Ishikawa (cell line): Measurements from ENCODE around the gene IRF8.

Experiments used
- CEBPB ChIP-seq: IDR thresholded peaks from 2 replicates; pipeline ENCODE4 v1.6.1; 2012
- CREB1 ChIP-seq: IDR thresholded peaks from 2 replicates; pipeline ENCODE4 v1.6.1; 2012; ENCODE audit warnings: low read depth
- EGR1 ChIP-seq: IDR thresholded peaks from 2 replicates; pipeline ENCODE4 v1.6.1; 2012
- EP300 ChIP-seq: IDR thresholded peaks from 2 replicates; pipeline ENCODE4 v1.6.1; 2012; ENCODE audit warnings: borderline replicate concordance
- FOXM1 ChIP-seq: IDR thresholded peaks from 2 replicates; pipeline ENCODE4 v1.6.1; 2012; ENCODE audit warnings: low read depth, borderline replicate concordance
- NFIC ChIP-seq: IDR thresholded peaks from 2 replicates; pipeline ENCODE4 v1.6.1; 2012
- RAD21 ChIP-seq: IDR thresholded peaks from 2 replicates; pipeline ENCODE4 v1.6.1; 2012; ENCODE audit warnings: low read depth
- TAF1 ChIP-seq: IDR thresholded peaks from 2 replicates; pipeline ENCODE4 v1.6.1; 2012; ENCODE audit warnings: low read depth, mild to moderate bottlenecking
- TCF12 ChIP-seq: IDR thresholded peaks from 2 replicates; pipeline ENCODE4 v1.6.1; 2012; ENCODE audit warnings: low read depth
- TEAD4 ChIP-seq: IDR thresholded peaks from 2 replicates; pipeline ENCODE4 v1.6.1; 2012
- YY1 ChIP-seq: IDR thresholded peaks from 2 replicates; pipeline ENCODE4 v1.6.1; 2012; ENCODE audit warnings: low read depth
- ZBTB7A ChIP-seq: IDR thresholded peaks from 2 replicates; pipeline ENCODE4 v1.6.1; 2012; ENCODE audit warnings: low read depth
- TF ChIP-seq, protein P1 (sequence below): IDR thresholded peaks from 2 replicates; pipeline ENCODE4 v1.6.1; 2012
- TF ChIP-seq, protein P2 (sequence below): IDR thresholded peaks from 2 replicates; pipeline ENCODE4 v1.6.1; 2012
- TF ChIP-seq, protein P3 (sequence below): IDR thresholded peaks from 2 replicates; pipeline ENCODE4 v1.6.1; 2012; ENCODE audit warnings: low read depth, mild to moderate bottlenecking

IRF8 gene

DNA sequence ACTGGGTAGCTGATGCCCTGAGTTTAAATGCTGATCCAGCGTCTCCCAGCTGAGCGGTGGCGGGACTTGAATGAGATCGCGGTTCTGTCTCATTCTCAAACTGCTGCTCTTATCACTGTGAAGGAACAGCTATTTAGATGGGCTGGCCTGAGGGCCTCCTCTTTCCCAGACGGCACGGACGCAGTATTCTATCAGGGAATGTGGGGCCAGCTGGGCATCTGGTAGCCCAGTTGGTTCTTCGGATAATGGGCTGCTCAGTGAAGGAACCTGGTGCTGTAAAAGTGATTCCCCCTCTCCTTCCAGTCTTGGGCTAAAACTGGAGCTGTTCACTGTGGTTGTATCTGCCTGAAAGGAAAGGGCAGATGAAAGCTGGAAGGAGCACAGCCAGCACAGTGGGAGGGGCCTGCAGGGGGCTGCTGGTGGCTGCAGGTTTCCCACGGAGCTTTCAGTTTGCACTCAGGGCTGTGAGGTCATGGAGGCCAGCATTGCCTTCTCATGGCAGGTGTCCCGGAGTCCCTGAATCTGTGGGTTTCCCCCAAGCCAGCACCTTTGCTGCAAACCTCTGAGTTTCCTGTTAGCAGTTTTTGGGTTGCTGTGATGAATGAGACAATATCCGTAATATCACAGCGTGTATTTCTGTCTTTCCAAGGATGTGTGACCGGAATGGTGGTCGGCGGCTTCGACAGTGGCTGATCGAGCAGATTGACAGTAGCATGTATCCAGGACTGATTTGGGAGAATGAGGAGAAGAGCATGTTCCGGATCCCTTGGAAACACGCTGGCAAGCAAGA lies 3.6 kb downstream of the IRF8 start:
- TF ChIP-seq FOXM1 = no peak
- TF ChIP-seq NFIC = no peak
- TF ChIP-seq, protein P1, sequence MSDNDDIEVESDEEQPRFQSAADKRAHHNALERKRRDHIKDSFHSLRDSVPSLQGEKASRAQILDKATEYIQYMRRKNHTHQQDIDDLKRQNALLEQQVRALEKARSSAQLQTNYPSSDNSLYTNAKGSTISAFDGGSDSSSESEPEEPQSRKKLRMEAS = no peak
- TF ChIP-seq YY1 = no peak
- TF ChIP-seq CEBPB = no peak
- no peak for TF ChIP-seq CREB1
- TF ChIP-seq RAD21 = no peak
- no peak for TF ChIP-seq TEAD4
- TF ChIP-seq ZBTB7A = no peak
- TF ChIP-seq EGR1 = no peak
- TF ChIP-seq TCF12 = no peak
- TF ChIP-seq TAF1 = no peak

DNA sequence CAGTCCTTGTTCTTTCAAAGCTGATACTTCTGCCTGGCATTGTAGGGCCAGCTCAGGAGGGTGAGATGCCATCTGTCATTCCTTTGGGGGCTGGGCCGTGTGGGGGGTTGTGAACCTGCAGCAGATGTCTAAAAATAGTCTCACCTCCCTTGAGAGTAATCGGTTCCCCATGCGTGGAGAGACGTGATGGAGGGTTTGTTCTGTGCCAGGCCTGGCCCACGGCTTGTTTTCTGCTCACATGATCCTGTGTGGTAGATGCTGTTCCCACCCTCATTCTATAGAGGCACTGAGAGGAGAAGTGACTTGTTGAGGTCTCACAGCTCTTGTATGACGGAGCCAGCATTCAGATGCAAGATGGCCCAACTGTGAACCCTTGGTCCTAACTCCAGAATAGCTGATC lies 4.6 kb downstream of the IRF8 start:
- no peak for TF ChIP-seq RAD21
- TF ChIP-seq TCF12 = no peak
- TF ChIP-seq CEBPB = no peak
- TF ChIP-seq, protein P2, sequence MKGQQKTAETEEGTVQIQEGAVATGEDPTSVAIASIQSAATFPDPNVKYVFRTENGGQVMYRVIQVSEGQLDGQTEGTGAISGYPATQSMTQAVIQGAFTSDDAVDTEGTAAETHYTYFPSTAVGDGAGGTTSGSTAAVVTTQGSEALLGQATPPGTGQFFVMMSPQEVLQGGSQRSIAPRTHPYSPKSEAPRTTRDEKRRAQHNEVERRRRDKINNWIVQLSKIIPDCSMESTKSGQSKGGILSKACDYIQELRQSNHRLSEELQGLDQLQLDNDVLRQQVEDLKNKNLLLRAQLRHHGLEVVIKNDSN = no peak
- no peak for TF ChIP-seq ZBTB7A
- no peak for TF ChIP-seq NFIC
- TF ChIP-seq CREB1 = no peak
- TF ChIP-seq FOXM1 = no peak
- TF ChIP-seq EP300 = no peak
- no peak for TF ChIP-seq YY1
- TF ChIP-seq, protein P3, sequence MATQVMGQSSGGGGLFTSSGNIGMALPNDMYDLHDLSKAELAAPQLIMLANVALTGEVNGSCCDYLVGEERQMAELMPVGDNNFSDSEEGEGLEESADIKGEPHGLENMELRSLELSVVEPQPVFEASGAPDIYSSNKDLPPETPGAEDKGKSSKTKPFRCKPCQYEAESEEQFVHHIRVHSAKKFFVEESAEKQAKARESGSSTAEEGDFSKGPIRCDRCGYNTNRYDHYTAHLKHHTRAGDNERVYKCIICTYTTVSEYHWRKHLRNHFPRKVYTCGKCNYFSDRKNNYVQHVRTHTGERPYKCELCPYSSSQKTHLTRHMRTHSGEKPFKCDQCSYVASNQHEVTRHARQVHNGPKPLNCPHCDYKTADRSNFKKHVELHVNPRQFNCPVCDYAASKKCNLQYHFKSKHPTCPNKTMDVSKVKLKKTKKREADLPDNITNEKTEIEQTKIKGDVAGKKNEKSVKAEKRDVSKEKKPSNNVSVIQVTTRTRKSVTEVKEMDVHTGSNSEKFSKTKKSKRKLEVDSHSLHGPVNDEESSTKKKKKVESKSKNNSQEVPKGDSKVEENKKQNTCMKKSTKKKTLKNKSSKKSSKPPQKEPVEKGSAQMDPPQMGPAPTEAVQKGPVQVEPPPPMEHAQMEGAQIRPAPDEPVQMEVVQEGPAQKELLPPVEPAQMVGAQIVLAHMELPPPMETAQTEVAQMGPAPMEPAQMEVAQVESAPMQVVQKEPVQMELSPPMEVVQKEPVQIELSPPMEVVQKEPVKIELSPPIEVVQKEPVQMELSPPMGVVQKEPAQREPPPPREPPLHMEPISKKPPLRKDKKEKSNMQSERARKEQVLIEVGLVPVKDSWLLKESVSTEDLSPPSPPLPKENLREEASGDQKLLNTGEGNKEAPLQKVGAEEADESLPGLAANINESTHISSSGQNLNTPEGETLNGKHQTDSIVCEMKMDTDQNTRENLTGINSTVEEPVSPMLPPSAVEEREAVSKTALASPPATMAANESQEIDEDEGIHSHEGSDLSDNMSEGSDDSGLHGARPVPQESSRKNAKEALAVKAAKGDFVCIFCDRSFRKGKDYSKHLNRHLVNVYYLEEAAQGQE = no peak
- no peak for TF ChIP-seq TEAD4
- no peak for TF ChIP-seq TAF1
- TF ChIP-seq, protein P1 = no peak
- no peak for TF ChIP-seq EGR1

DNA sequence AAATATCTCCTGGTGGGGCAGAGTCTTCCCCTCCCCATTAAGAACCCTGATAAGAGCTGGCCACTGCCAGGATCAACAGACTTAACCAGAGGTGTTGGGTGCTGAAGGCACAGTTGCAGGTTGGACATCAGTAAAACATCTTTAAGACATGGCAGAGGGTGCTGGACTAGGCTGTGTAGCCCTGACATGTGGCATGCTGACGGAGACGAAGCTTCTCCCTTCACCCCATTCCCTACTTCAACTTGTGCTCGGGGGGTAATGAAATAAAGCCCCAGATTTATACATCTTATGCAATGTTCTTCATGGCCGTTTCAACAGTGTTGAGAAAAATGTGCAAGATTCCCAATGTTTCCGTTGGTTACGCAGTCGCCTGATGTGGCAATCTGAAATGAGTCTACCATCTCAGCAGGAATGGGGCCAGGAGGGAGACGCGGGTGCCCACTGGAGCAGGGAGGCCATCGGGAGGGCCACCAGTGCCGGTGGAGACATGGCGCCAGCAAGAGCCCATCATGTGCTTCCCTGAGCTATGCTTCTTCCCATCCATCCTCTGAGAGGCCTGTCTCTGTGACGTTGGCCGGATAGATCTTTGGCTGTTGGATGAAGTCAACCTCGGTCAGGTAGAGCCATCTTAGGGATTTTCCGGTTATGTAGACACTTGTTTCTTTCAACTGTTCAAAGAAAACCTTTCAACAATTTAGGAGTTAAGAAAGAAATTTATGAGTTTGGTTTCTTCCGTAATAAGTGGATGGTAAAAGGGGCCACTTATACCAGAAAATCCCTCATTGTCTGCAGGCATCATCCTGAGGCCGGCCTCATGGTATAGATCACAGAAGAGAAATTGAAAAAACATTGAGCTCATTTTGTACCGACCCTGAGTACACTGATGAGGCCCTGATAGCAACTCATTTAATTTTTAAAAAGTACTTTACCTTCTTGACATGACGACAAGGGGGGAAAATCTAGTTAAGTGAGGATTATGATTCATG lies 6.4 kb downstream of the IRF8 start:
- TF ChIP-seq RAD21 = no peak
- no peak for TF ChIP-seq TEAD4
- no peak for TF ChIP-seq EP300
- no peak for TF ChIP-seq YY1
- TF ChIP-seq CEBPB = no peak
- no peak for TF ChIP-seq EGR1
- TF ChIP-seq NFIC = no peak
- no peak for TF ChIP-seq TCF12
- TF ChIP-seq, protein P2 = no peak
- no peak for TF ChIP-seq CREB1
- TF ChIP-seq ZBTB7A = no peak
- no peak for TF ChIP-seq FOXM1
- no peak for TF ChIP-seq TAF1
- TF ChIP-seq, protein P3 = no peak

DNA sequence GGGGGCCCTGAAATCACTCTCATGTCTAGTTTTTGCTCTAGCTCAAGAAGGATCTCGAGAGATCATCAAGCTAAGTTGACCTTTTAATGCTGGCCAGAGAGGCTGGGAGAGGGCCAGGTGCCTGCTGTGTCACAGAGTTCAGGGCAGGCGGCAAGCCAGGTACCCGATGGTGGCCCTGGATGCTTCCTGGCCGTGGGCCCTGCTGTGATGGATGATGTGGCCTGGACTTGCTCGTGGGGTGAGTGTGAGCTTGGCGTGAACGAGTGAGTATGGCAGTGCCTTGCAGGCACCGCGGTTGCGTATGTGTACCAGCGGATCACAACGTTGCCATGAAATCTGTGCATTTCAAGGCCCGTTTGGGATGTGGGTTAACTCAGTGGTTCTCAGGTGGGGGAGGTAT lies 7.4 kb downstream of the IRF8 start:
- TF ChIP-seq EP300 = no peak

DNA sequence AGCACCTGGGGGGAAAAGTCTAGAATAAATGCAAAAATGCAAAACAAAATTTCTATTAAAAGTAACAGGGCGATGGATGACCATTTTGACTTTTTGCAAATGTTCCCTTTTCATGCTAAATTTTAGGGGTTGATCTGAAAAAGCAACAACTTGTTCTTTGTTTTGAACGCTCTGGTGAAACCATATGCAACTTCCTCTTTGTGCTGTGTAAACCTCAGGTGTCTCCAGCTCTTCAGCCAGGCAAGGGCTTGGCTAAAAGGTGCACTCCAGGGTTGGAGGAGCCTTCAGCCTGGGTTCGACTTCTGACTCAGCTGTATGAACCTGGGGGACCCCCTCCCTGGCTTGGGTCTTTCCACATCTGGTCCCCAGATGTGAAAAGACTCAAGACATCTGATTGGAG lies 9.5 kb downstream of the IRF8 start:
- no peak for TF ChIP-seq EP300
- TF ChIP-seq RAD21 = no peak
- TF ChIP-seq ZBTB7A = no peak
- TF ChIP-seq, protein P2 = no peak
- no peak for TF ChIP-seq TCF12
- TF ChIP-seq FOXM1 = no peak
- TF ChIP-seq TEAD4 = no peak
- TF ChIP-seq EGR1 = no peak
